ENCODE measurements around the gene CLTCL1.

CLTCL1 gene

GRCh38 chr22:19183216-19183615 is 108.3 kb downstream of the CLTCL1 start:
- H3K27ac ChIP-seq = no peak overlapping the region
- TF ChIP-seq CTCF (conservative IDR thresholded peaks at IDR 0.05) = no peak

- H3K27ac ChIP-seq = no peak overlapping the region
- no peak for TF ChIP-seq CTCF (conservative IDR thresholded peaks at IDR 0.05)
Observed at GRCh38 chr22:19182472-19183157, 108.9 kb downstream of the CLTCL1 start.

- TF ChIP-seq CTCF (conservative IDR thresholded peaks at IDR 0.05) = no peak
- no peak overlapping the region for H3K27ac ChIP-seq
Observed at GRCh38 chr22:19181786-19182471, 109.6 kb downstream of the CLTCL1 start.

DNA sequence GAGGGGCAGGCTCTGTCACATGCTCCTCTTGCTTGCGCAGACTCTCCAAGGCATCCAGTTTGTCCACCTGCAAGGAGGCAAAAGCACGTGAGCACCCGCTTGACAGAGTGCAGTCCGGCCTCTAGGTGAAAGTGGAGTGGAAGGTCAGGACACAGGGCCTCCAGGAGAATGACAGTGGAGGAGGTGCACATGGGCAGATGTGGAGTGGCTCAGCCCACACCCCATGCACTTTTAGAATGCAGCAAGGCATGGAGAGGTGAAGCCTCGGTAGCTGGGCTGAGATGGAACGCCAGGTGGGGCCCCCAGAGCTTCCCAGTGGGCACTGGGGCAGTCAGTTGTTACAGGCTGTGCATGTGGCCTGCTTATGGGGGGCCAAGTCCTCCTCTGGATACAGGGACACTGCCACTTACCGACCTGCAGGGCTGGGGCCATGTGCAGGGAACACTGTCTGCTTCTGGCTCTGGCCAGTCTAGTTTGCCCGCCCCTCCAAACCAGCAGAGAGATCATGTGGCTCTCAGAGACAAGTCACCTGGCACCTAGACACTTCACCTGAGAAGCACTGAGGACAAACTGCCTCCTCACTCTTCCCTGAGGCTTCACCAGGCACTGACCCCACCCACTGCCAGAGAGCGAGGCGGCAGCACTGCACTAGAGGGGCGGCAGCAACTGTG is 110.6 kb downstream of the CLTCL1 start:
- TF ChIP-seq CTCF (conservative IDR thresholded peaks at IDR 0.05) = no peak
- peak overlapping the region; percentile 95; the same call in 1 of the 2 replicates for H3K27ac ChIP-seq

DNA sequence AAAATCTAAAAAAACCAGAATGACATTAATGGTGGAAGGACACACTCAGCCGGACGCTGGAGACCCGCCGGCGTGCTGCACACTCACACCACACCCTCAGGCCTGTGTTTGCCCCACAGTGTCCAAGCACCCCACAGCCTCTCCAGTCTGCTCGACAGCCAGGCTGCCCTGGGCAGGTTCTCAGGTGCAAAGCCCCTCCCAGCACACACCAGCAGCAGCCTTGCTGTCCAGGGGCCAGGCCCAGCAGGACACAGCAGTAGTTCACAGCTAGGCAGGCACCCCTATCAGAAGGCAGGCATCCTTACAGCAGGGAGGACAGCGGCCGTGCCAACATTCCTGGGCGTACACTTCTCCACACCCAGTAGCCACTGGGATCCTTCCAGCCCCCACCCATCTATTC is 111.3 kb downstream of the CLTCL1 start:
- TF ChIP-seq CTCF (conservative IDR thresholded peaks at IDR 0.05) = no peak
- H3K27ac ChIP-seq = peak overlapping the region; percentile 95

DNA sequence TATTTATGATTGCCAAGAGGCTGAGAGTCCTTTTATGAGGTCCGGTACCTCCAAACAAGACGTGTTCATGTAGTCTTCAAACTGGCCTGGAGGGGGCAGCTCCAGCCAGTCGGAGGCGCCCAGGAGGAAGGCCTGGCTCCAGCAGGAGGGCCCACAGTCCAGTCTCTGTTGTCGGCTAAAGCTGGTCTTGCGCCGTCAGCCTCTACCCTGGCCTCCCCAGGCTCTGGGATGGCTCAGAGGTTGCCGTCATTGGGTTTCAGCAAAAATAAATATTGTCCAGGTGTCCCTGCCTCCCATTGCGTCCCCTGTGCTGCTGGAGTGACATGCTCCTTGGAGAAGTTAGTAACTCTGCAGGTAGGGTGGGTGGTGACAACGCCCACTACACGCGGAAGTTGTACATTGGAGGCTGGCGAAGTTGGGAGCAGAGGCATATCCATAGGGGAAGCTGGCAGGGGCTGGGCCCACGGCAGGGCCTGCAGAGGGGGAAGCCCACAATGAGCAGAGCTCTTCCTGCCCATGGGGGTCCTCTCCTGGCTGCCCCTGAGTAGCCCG is 111.9 kb downstream of the CLTCL1 start:
- TF ChIP-seq CTCF (conservative IDR thresholded peaks at IDR 0.05) = peak; percentile 88
- peak overlapping the region; percentile 95 for H3K27ac ChIP-seq
